Adrenal gland (tissue), 12 donors: ENCODE measurements around the gene CAMK1. TPM values are rescaled to one million over a fixed set of nuclear protein-coding genes. Genes with fewer than 3 reads are reported as not detected.

ENCODE experiments used
- DNase-seq, 7 donors: peaks; one replicate each; pipeline ENCODE4 v3.0.0-alpha.2; 2019 to 2020
- H3K27ac ChIP-seq, 5 donors: fragments of 200-600 bp; sonication (generic) in 4 of 5; 1 replicate in 3 of 5; 2 replicates in 2 of 5; pipeline versions ENCODE4 v1.5.1 to v1.8.0; 2016 to 2020; ENCODE audit warnings: mild to moderate bottlenecking in 1 of 5
- H3K27me3 ChIP-seq: fragments of 200-600 bp; 2 replicates; pipeline ENCODE4 v1.8.0; 2021
- H3K36me3 ChIP-seq, 2 donors: fragments of 200-600 bp; replicated peaks in 1 of 2; 1 replicate in 1 of 2; 2 replicates in 1 of 2; pipeline versions ENCODE4 v1.5.1 to v1.8.0; 2018 to 2022
- H3K4me1 ChIP-seq, 2 donors: fragments of 200-600 bp; replicated peaks in 1 of 2; 1 replicate in 1 of 2; 2 replicates in 1 of 2; pipeline versions ENCODE4 v1.5.1 to v1.8.0; 2018 to 2021
- H3K4me3 ChIP-seq, 4 donors: fragments of 200-600 bp; sonication (generic) in 3 of 4; one replicate each; pipeline ENCODE4 v1.5.1; 2016 to 2018
- H3K9me3 ChIP-seq, 3 donors: fragments of 200-600 bp; sonication (generic) in 1 of 3; replicated peaks in 1 of 3; 1 replicate in 2 of 3; 2 replicates in 1 of 3; pipeline versions ENCODE4 v1.5.1 to v1.8.0; 2016 to 2021
- POLR2A ChIP-seq, 2 donors: fragments of 450-650 bp; IDR thresholded peaks; one replicate each; pipeline ENCODE4 v1.6.1; 2017; ENCODE audit warnings: antibody characterized with exemption in 2 of 2, mild to moderate bottlenecking in 2 of 2, moderate library complexity in 1 of 2
- WGBS, 4 donors: extraction: QIAGEN DNeasy Blood & Tissue Kit in 2 of 4; methylation state at CpG; one replicate each; pipeline versions ENCODE4 v1.1.5 to v1.1.7; 2013 to 2017; 5-methylcytosine and 5-hydroxymethylcytosine counted together
- intact Hi-C, 2 donors: fragments of 100-400 bp; cut with DNase I; formaldehyde crosslinking; loops; one replicate each; pipeline versions ENCODE4 v1.14.1 to v1.15.0; 2022 to 2023
- polyA plus RNA-seq, 3 donors: library from polyadenylated mRNA; stranded (reverse); fragments of 200-250 nt in 2 of 3; fragments of 350-450 nt in 1 of 3; fragmentation: Illumina TruSeq in 1 of 3; extraction: RNeasy Lipid Tissue Mini Kit (QIAGEN cat#74804) in 1 of 3; gene quantifications; one replicate each; pipeline ENCODE4 v1.2.3, GENCODE V29; 2013 to 2014
- total RNA-seq, 9 donors: library from RNA; depleted of rRNA in 4 of 9; stranded (reverse); fragments of >200 nt in 4 of 9; fragments of 120-200 nt in 1 of 9; fragmentation: NEBNext Ultra II Directional in 1 of 9; extraction: Animal tissue kit (Norgen Biotek cat#: 25700) in 1 of 9; gene quantifications; one replicate each; pipeline versions ENCODE4 v1.1.0 to v1.2.4, GENCODE V29; 2013 to 2023
- TF ChIP-seq, protein P1 (sequence below), 6 experiments: fragments of 450-650 bp in 4 of 6; fragments of 200-600 bp in 2 of 6; sonication (generic) in 1 of 6; IDR thresholded peaks; 1 replicate in 5 of 6; 2 replicates in 1 of 6; pipeline versions ENCODE4 v1.5.1 to v1.8.0; 2016 to 2021; ENCODE audit warnings: antibody characterized with exemption in 6 of 6, mild to moderate bottlenecking in 2 of 6, moderate library complexity in 1 of 6
- donor health status: healthy with polysubstance abuse.
- donor health status: Bipolar disorder and iron deficiency.
- donor health status: DM: yes; HTN: yes; CAD: no.
- donor health status: DM: no; HTN: no; CAD: no.
- donor health status: DM: no; HTN: no; CAD: no.
- donor health status: DM: yes; HTN: yes; CAD: no.

CAMK1 gene
- total and polyA plus RNA-seq, 12 donors, result 12.7 to 281 (median 176) TPM

DNA sequence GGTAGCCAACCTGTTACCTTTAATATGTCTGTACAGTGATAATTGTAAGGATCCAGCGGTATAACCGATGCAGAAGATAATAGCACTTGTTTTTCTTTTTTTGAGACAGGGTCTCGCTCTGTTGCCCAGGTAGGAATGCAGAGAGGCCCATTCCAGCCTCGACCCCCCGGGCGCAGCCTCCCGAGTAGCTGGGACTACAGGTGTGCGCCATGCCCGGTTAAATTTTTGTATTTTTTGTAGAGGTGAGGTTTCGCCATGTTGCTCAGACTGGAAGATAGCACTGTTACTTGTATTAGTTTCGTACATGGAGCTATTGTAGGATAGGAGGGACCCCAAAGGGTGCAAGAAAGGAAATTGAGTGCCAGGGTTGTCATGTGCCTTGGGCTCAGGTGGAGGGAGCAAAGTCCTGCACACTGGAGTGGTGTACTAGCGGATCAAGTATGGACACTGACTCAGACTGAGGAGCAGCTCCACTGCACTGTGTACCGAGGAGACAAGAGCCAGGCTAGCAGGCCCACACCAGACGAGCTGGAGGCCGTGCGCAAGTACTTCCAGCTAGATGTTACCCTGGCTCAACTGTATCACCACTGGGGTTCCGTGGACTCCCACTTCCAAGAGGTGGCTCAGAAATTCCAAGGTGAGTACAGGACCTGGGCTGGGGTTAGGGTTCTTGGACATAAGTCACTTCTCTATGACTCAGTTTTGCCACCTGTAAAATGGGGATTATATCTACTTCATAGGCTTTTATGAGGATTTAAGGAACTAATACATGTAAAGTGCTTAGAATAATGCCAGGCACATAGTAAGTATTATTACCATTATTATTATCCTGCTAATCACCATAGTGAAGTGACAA lies 19.0 kb downstream of the CAMK1 start:
- no peak for TF ChIP-seq POLR2A (IDR thresholded peaks at IDR 0.05)
- no peaks in the 10 kb centered on the region for H3K27me3 ChIP-seq
- intact Hi-C loops, result loop anchor here in 1 of 2 donors (10.0 kb wide), 1 partner anchor 54 kb away; no protein-coding TSS in a partner anchor
- H3K4me1 ChIP-seq, result peaks cover 26 to 42% of the 10 kb centered on the region in 2 donors
- peak in 3 of 7 donors; percentile 35 to 38 (median 37) for DNase-seq
- WGBS, 4 donors, result 30 to 43% (median 39%) methylated on average over 13 to 17 of the region's 17 CpGs
- no peaks in the 10 kb centered on the region for H3K9me3 ChIP-seq
- peak overlapping the region in 4 of 5 donors; percentile 79 to 91 (median 89) for H3K27ac ChIP-seq
- H3K4me3 ChIP-seq, result peak overlapping the region in 3 of 4 donors; percentile 5 to 54 (median 36)
- H3K36me3 ChIP-seq, result peaks cover 0 to 45% of the 10 kb centered on the region in 2 donors

DNA sequence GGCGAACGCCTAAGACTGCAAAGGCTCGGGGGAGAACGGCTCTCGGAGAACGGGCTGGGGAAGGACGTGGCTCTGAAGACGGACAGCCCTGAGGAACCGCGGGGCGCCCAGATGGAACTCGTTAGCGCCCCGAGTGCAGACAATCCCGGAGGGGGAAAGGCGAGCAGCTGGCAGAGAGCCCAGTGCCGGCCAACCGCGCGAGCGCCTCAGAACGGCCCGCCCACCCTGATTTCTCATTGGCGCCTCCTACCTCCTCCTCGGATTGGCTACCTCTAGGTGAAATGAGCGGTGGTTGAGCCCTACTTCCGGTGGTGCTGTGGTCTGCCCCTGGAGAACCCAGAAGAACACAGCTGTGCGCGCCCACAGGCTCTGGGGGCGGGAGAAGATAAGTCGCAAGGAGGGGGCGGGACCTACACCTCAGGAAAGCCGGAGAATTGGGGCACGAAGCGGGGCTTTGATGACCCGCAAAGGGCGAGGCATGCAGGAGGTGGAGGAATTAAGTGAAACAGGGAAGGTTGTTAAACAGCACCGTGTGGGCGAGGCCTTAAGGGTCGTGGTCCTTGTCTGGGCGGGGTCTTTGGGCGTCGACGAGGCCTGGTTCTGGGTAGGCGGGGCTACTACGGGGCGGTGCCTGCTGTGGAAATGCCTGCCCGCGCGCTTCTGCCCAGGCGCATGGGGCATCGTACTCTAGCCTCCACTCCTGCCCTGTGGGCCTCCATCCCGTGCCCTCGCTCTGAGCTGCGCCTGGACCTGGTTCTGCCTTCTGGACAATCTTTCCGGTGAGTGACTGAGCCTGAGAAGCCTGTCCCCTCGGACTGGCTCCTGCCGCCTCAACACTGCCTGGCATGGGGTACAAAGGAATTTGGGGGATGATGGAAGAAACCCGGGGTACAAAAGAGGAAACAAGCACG lies 19.8 kb downstream of the CAMK1 start, which contains the start of gene OGG1:
TSS of gene OGG1 (plus strand) at position 308 of the 911 bp plus-strand sequence. CDS start at position 643, 335 bp downstream.
- H3K27me3 ChIP-seq, result no peaks in the 10 kb centered on the region
- peak; percentile 97 to 99 (median 99) for DNase-seq
- 0 to 1% (median 1%) methylated on average over 37 to 60 of the region's 60 CpGs for WGBS, 4 donors
- intact Hi-C loops, result loop anchor here in 1 of 2 donors (10.0 kb wide), 1 partner anchor 55 kb away; no protein-coding TSS in a partner anchor
- TF ChIP-seq POLR2A (IDR thresholded peaks at IDR 0.05), result peak in 1 of 2 donors; percentile 79
- TF ChIP-seq, protein P1, sequence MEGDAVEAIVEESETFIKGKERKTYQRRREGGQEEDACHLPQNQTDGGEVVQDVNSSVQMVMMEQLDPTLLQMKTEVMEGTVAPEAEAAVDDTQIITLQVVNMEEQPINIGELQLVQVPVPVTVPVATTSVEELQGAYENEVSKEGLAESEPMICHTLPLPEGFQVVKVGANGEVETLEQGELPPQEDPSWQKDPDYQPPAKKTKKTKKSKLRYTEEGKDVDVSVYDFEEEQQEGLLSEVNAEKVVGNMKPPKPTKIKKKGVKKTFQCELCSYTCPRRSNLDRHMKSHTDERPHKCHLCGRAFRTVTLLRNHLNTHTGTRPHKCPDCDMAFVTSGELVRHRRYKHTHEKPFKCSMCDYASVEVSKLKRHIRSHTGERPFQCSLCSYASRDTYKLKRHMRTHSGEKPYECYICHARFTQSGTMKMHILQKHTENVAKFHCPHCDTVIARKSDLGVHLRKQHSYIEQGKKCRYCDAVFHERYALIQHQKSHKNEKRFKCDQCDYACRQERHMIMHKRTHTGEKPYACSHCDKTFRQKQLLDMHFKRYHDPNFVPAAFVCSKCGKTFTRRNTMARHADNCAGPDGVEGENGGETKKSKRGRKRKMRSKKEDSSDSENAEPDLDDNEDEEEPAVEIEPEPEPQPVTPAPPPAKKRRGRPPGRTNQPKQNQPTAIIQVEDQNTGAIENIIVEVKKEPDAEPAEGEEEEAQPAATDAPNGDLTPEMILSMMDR (IDR thresholded peaks at IDR 0.05), result peak in 1 of 6 experiments; percentile 7
- H3K36me3 ChIP-seq, result peaks cover 0 to 50% of the 10 kb centered on the region in 2 donors
- peak within 1 kb of the TSS; percentile 58 to 91 (median 89) for H3K27ac ChIP-seq
- peak within 1 kb of the TSS in 3 of 4 donors; percentile 16 to 54 (median 36) for H3K4me3 ChIP-seq
- no peaks in the 10 kb centered on the region for H3K9me3 ChIP-seq
- H3K4me1 ChIP-seq, result peaks cover 21 to 33% of the 10 kb centered on the region in 2 donors

DNA sequence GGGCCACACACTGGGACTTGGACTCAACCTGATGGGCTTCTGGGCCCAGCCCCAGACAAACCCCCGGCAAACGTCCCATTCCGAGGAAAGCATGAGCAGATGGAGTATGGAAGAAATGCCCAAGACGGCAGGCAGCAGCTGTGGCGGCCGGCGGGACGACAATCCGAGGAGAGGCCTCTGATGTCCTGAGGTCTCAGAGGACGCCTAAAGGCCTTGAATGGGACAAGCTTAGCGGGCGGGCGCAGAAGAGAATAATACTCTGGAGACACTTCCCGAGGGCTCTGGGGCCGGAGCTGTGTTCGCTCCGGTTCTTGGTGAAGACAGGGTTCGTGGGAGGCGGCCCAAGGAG lies 20.5 kb downstream of the CAMK1 start:
- peaks cover 19 to 27% of the 10 kb centered on the region in 2 donors for H3K4me1 ChIP-seq
- peak overlapping the region in 2 of 4 donors; percentile 36 to 54 for H3K4me3 ChIP-seq
- peak in 1 of 7 donors; percentile 72 for DNase-seq
- peaks cover 0 to 56% of the 10 kb centered on the region in 2 donors for H3K36me3 ChIP-seq
- WGBS, 4 donors, result 2 to 17% (median 4%) methylated on average over 11 to 19 of the region's 19 CpGs
- intact Hi-C loops, result no loop called here
- H3K27ac ChIP-seq, result peak overlapping the region; percentile 58 to 91 (median 89)
- TF ChIP-seq, protein P1 (IDR thresholded peaks at IDR 0.05), result peak in 2 of 6 experiments; percentile 12 to 13
- no peak for TF ChIP-seq POLR2A (IDR thresholded peaks at IDR 0.05)
- no peaks in the 10 kb centered on the region for H3K27me3 ChIP-seq
- no peaks in the 10 kb centered on the region for H3K9me3 ChIP-seq

DNA sequence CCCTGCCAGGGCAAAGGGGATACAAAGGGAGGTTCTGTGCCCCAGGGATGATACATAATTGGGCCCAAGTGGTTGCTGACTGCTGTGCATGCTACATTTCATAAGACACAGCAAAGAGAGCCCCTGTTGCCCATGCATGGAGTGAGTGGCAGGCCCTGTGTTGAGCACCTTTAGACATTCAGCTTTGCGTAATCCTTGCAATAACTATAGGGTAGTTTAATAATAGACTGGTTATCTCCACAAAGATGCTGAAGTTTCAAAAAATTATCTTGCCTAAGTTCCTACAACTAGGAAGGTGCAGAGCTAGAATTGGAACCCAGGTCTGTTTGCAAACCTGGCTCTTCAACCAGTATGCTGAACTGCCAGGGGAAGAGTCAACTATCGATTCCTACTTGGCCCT lies 21.7 kb downstream of the CAMK1 start:
- Histone ChIP-seq H3K36me3 (peaks cover 0 to 68% of the 10 kb centered on the region in 2 donors), H3K9me3 (no peaks in the 10 kb centered on the region), H3K27ac (no peak overlapping the region), H3K4me1 (peaks cover 19 to 26% of the 10 kb centered on the region in 2 donors), H3K27me3 (no peaks in the 10 kb centered on the region), H3K4me3 (no peak overlapping the region)
- intact Hi-C loops, result no loop called here
- WGBS, 4 donors, result 92 to 100% (median 96%) methylated on average over 2 of the region's 2 CpGs
- TF ChIP-seq, protein P1 (IDR thresholded peaks at IDR 0.05), result no peak
- TF ChIP-seq POLR2A (IDR thresholded peaks at IDR 0.05), result no peak
- DNase-seq, result no peak
